OCI-LY7 (cell line): ENCODE measurements around the gene RAB44. TPM values are rescaled to one million over a fixed set of nuclear protein-coding genes. Genes with fewer than 3 reads are reported as not detected.

ENCODE experiments used
- BruUV-seq: library from RNA; stranded (reverse); fragments of 400-500 nt; replicated peaks from 2 replicates; lab custom pipeline; 2021; lab: Mats Ljungman, UMichigan
- CTCF ChIA-PET: fragments of 300-600 bp; sonication (Branson Sonifier 250); formaldehyde crosslinking; loops from one replicate; lab custom pipeline; 2022; ENCODE audit warnings: antibody characterized with exemption; ENCODE audit not compliant: unreplicated experiment; lab: Charles Lee
- POLR2A ChIA-PET: fragments of 300-600 bp; sonication (Branson Sonifier 250); formaldehyde crosslinking; loops from one replicate; lab custom pipeline; 2022; ENCODE audit warnings: antibody characterized with exemption; lab: Charles Lee
- DNase-seq: peaks from one replicate; pipeline ENCODE4 v3.0.0-alpha.2; 2015; ENCODE audit warnings: low spot score
- H2AFZ ChIP-seq: fragments of 200-600 bp; sonication (generic), shearing (Covaris generic); 2 replicates; pipeline ENCODE4 v1.6.1; 2014; ENCODE audit warnings: mild to moderate bottlenecking, antibody characterized with exemption, low read length, moderate library complexity
- H3K27ac ChIP-seq: fragments of 200-600 bp; sonication (generic); 2 replicates; pipeline ENCODE4 v1.5.1; 2014; ENCODE audit warnings: mixed run types, low read depth, mild to moderate bottlenecking, moderate library complexity, low read length, inconsistent platforms; ENCODE audit not compliant: poor library complexity, severe bottlenecking
- H3K36me3 ChIP-seq: fragments of 200-600 bp; sonication (generic); 2 replicates; pipeline ENCODE4 v1.6.1; 2014; ENCODE audit warnings: mild to moderate bottlenecking, antibody characterized with exemption, low read length, moderate library complexity, mixed read lengths; ENCODE audit not compliant: insufficient read depth
- H3K4me1 ChIP-seq: fragments of 200-600 bp; sonication (generic); 2 replicates; pipeline ENCODE4 v1.5.1; 2014; ENCODE audit warnings: mild to moderate bottlenecking, low read length; ENCODE audit not compliant: insufficient read depth, poor library complexity, severe bottlenecking
- H3K4me2 ChIP-seq: fragments of 200-600 bp; sonication (generic); 2 replicates; pipeline ENCODE4 v1.6.1; 2014; ENCODE audit warnings: mild to moderate bottlenecking, low read length
- H3K4me3 ChIP-seq: fragments of 200-600 bp; sonication (generic); 2 replicates; pipeline ENCODE4 v1.5.1; 2014; ENCODE audit warnings: mild to moderate bottlenecking, low read depth, low read length; ENCODE audit not compliant: poor library complexity, severe bottlenecking
- H3K79me2 ChIP-seq: fragments of 200-600 bp; sonication (generic); 2 replicates; pipeline ENCODE4 v1.6.1; 2016; ENCODE audit warnings: low read depth, mild to moderate bottlenecking, low read length, moderate library complexity, mixed read lengths; ENCODE audit not compliant: insufficient read depth
- H3K9me2 ChIP-seq: fragments of 200-600 bp; sonication (generic); 2 replicates; pipeline ENCODE4 v1.6.1; 2016; ENCODE audit warnings: mild to moderate bottlenecking, low read length, mixed read lengths; ENCODE audit not compliant: insufficient read depth
- H3K9me3 ChIP-seq: fragments of 200-600 bp; sonication (generic); 2 replicates; pipeline ENCODE4 v1.6.1; 2014; ENCODE audit warnings: mild to moderate bottlenecking, mixed run types, low read length, mixed read lengths
- H4K20me1 ChIP-seq: fragments of 200-600 bp; sonication (generic); 2 replicates; pipeline ENCODE4 v1.6.1; 2014; ENCODE audit warnings: mild to moderate bottlenecking, antibody characterized with exemption, low read length, moderate library complexity, mixed read lengths; ENCODE audit not compliant: insufficient read depth
- CTCF ChIP-seq: fragments of 200-600 bp; sonication (generic); conservative IDR thresholded peaks from 2 replicates; pipeline ENCODE4 v1.5.1; 2014; ENCODE audit warnings: mild to moderate bottlenecking, antibody characterized with exemption, low read length, moderate library complexity, mixed read lengths
- EZH2phosphoT487 ChIP-seq: fragments of 200-600 bp; sonication (generic); IDR thresholded peaks from 2 replicates; pipeline ENCODE4 v1.6.1; 2018; ENCODE audit warnings: low read depth, borderline replicate concordance, mild to moderate bottlenecking, mixed run types, antibody characterized with exemption, low read length, moderate library complexity, mixed read lengths
- intact Hi-C: fragments of 100-400 bp; cut with micrococcal nuclease; formaldehyde crosslinking; loops from one replicate; pipeline ENCODE4 v1.10.0; 2022; ENCODE audit not compliant: unreplicated experiment
- total RNA-seq, 2 experiments: library from RNA; depleted of rRNA in 1 of 2; stranded (reverse); fragments of >200 nt in 1 of 2; shearing (Covaris generic) in 1 of 2; gene quantifications; 2 replicates each; pipeline ENCODE4 v1.2.3, GENCODE V29; 2014 to 2022

RAB44 gene
- total RNA-seq, 2 experiments from 2014 or later, result 0.09 TPM; not detected in 1

- Histone ChIP-seq H3K9me2 (no peaks in the 10 kb centered on the region), H3K79me2 (no peaks in the 10 kb centered on the region), H4K20me1 (no peaks in the 10 kb centered on the region), H2AFZ (no peak overlapping the region), H3K4me1 (peaks cover 45% of the 10 kb centered on the region), H3K27ac (no peak overlapping the region), H3K9me3 (no peaks in the 10 kb centered on the region), H3K36me3 (no peaks in the 10 kb centered on the region), H3K4me3 (no peak overlapping the region), H3K4me2 (no peak overlapping the region)
- ChIA-PET POLR2A (interaction anchor here (0.9 to 2.5 kb wide), 2 partner anchors 10 to 12 kb away, joined by 3 to 7 read pairs; no protein-coding TSS in a partner anchor), CTCF (no interaction called here)
- intact Hi-C loops, result no loop called here
- no peak for TF ChIP-seq CTCF
- no TSS peak for BruUV-seq
- no peak for DNase-seq
These were observed 20.4 kb upstream of the RAB44 start for GRCh38 chr6:36677059-36677749.

DNA sequence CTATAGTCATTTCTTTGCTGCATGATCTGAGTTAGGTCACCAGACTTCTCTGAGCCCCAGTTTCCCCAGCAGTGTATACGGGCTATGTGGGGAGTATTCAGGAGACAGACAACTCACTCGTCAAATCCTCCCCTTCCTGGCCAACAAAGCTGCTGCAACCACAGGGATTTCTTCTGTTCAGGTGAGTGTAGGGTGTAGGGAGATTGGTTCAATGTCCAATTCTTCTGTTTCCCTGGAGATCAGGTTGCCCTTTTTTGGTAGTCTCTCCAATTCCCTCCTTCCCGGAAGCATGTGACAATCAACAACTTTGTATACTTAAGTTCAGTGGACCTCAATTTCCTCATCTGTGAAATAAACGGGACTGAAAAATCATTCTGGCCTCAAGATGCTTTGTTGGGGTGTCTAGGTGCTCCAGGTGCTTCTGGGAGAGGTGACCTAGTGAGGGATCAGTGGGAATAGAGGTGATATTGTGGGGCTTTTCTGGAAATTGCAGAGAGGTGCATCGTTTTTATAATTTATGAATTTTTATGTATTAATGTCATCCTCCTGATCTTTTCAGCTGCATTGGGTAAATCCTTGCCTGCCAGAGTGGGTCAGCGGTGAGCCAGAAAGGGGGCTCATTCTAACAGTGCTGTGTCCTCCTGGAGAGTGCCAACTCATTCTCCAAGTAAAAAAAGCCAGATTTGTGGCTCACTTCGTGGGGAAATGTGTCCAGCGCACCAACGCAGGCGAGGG lies 19.7 kb upstream of the RAB44 start:
- TF ChIP-seq EZH2phosphoT487 (no peak), CTCF (peak; percentile 42)
- Histone ChIP-seq H3K27ac (no peak overlapping the region), H3K79me2 (no peaks in the 10 kb centered on the region), H3K9me3 (no peaks in the 10 kb centered on the region), H2AFZ (no peak overlapping the region), H3K9me2 (no peaks in the 10 kb centered on the region), H4K20me1 (no peaks in the 10 kb centered on the region), H3K36me3 (no peaks in the 10 kb centered on the region), H3K4me3 (no peak overlapping the region), H3K4me1 (peaks cover 52% of the 10 kb centered on the region), H3K4me2 (peak overlapping the region; percentile 75)
- ChIA-PET POLR2A (interaction anchor here (0.5 to 2.5 kb wide), 2 partner anchors 10 to 462 kb away, joined by 3 to 7 read pairs; no protein-coding TSS in a partner anchor), CTCF (no interaction called here)
- no peak for DNase-seq
- BruUV-seq, result no TSS peak
- intact Hi-C loops, result no loop called here
